Omental fat pad (tissue), 4 donors: Measurements from ENCODE around the gene ZNF212. TPM values are rescaled to one million over a fixed set of nuclear protein-coding genes. Genes with fewer than 3 reads are reported as not detected.

Experiments
- ATAC-seq: fragments of 150-250 bp; one replicate; pipeline ENCODE4 v1.9.1; 2016; ENCODE audit warnings: mild to moderate bottlenecking, moderate library complexity; ENCODE audit not compliant: low FRiP score
- DNase-seq: peaks from one replicate; pipeline ENCODE4 v3.0.0-alpha.2; 2019; ENCODE audit warnings: low spot score
- total RNA-seq, 4 donors: library from RNA; depleted of rRNA; stranded (reverse); fragments of >200 nt; gene quantifications; one replicate each; pipeline ENCODE4 v1.1.0, GENCODE V29; 2016
- TF ChIP-seq, protein P1 (sequence below), 3 donors: fragments of 450-650 bp; IDR thresholded peaks; one replicate each; pipeline ENCODE4 v1.5.1; 2016 to 2017; ENCODE audit warnings: antibody characterized with exemption in 3 of 3, mild to moderate bottlenecking in 3 of 3, moderate library complexity in 2 of 3

Gene ZNF212
- total RNA-seq, 4 donors from 2014 or later = 2.4 to 8.5 (median 5.0) TPM

DNA sequence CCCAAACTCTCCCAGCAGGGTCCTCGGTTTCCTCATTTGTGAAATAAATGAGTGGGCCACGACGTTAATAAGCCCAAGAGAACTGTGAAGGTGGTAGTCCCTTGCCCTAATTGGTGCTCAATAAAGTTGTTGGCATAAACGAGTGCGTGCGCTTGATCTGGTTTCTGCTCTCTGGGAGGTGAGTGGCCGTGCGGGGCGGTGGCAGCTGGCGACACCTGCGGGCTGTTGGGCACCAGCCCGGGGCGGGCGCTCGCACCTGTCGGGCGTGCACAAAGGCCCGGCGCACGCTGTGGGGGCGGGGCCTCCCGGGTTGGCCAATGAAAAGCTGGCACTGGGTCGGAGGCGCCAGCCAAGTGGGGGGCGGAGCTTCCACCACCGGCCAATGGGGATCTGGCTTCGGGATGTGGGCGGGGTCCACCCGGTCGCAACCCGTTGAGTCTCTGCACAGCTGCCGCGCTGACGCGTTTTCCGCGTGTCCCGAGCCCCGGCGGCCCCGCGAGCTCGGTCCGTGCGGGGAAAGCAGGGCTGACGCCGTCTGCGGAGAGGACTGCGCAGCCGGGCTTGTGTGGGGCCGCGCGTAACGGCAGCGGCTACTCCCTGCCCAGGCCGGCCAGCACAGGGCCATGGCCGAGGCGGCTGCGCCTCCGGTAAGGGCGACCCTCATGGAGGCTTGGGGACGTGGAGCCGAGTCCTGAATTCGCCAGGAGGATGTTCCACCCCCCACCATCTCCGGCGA lies 45.6 kb downstream of the ZNF212 start:
- ATAC-seq (peak; percentile 95), DNase-seq (peak; percentile 84)
- TF ChIP-seq, protein P1, sequence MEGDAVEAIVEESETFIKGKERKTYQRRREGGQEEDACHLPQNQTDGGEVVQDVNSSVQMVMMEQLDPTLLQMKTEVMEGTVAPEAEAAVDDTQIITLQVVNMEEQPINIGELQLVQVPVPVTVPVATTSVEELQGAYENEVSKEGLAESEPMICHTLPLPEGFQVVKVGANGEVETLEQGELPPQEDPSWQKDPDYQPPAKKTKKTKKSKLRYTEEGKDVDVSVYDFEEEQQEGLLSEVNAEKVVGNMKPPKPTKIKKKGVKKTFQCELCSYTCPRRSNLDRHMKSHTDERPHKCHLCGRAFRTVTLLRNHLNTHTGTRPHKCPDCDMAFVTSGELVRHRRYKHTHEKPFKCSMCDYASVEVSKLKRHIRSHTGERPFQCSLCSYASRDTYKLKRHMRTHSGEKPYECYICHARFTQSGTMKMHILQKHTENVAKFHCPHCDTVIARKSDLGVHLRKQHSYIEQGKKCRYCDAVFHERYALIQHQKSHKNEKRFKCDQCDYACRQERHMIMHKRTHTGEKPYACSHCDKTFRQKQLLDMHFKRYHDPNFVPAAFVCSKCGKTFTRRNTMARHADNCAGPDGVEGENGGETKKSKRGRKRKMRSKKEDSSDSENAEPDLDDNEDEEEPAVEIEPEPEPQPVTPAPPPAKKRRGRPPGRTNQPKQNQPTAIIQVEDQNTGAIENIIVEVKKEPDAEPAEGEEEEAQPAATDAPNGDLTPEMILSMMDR (IDR thresholded peaks at IDR 0.05) = no peak

DNA sequence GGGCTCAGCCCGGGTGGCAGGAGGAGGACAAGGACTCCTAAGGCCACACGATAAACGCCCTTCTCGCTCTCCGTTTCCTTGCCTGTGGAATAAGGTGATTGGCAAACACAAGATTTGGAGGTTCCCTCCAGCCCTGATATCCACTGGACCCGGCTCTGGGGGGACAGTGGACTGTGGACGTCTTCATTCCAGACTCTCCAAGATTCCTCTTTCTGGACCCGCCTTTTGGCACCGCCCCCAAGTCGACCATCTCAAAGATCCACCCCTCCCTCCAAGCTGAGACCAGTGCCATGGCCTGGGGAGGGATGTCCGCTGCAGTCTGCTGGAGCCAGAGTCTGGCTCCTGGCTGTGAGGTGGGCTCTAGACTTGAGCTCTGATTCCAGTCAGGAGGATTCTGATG lies 46.2 kb downstream of the ZNF212 start:
- DNase-seq (no peak), ATAC-seq (no peak)
- TF ChIP-seq, protein P1 (IDR thresholded peaks at IDR 0.05) = no peak

DNA sequence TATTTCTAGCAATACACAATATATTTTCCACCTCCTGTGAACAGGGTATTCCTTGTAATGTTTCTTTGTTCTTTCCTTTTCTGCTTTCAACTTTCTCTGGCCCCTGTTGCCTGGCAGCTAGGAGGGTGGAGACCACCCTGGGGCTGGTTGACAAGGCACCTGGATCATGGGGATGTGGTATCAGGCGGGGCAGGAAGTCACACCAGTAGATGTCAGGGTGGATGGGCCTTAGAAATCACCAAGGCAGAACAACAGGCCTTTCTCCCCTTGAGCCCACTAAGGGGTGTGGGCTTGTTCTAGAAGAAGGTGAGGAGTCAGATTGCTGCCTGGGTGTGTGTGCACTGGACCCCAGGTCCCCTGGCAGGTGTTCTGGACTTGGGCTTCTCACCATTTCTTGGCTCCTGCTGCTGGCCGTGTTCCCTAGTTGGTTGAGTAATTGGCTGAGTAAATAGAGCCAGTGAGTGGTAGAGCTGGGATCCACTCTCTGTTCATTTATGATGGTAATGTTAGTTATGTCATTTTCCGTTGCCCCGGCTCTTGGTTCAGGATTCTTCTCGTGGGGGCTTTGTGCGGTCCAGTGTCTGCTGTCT lies 47.5 kb downstream of the ZNF212 start:
- DNase-seq (no peak), ATAC-seq (no peak)
- TF ChIP-seq, protein P1 (IDR thresholded peaks at IDR 0.05) = no peak

DNA sequence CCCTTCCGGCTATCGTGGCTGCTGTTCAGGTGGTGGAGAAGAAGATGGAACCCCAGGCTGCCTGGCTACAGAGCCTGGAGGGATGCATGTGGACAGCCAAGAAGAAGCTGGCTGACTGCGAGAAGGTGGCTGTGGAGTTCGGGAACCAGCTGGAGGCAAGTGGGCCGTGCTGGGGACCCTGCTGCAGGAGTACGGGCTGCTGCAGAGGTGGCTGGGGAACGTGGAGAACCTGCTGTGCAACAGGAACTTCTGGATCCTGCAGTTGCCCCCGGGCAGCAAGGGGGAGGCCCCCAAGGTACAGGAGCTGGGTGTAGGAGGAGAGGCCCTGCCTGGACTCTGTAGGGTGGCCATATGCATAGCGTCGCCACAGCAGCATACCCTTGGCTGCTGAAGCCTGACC lies 48.2 kb downstream of the ZNF212 start:
- ATAC-seq (no peak), DNase-seq (no peak)
- TF ChIP-seq, protein P1 (IDR thresholded peaks at IDR 0.05) = no peak

DNA sequence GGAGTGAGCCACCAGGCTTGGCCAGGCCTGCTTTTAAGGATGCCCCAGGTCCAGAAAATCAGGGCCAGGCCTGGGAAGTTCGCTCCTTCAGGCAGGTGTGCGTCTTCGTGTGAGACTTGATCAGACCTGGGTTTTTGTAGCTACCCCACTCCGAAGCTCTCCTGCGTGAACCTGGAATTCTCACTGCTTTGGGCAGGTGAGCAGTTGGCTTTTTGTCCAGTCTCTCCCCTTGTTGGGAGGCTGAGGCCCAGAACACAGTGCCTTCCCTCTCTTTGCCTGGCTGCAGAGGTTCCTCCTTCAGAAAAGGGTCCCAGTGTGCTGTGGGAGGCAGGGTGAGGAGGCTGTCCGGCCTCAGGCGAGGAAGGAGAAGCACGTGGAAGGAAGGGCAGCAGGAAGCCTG lies 49.8 kb downstream of the ZNF212 start:
- TF ChIP-seq, protein P1 (IDR thresholded peaks at IDR 0.05) = no peak
- ATAC-seq (no peak), DNase-seq (no peak)

DNA sequence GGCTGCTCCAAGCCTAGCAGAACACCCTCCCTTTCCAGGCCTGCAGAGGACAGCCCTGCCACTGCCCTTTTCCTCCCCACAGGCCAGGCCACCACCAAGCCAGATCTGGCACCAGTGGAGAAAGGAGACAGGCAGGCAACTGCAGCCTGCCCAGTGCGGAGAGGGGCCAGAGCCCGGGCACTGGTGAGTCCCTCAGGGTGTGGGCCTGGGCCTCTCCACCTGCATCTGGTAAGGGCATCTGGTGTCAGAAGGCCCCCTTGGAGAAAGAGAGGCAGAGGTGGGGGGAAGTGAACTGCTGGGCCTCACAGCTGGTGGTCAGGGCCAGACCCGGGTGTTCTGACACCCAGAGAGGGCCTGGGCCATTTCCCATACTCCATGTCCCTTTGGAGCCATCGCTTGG lies 50.4 kb downstream of the ZNF212 start:
- ATAC-seq = no peak
- no peak for DNase-seq
- TF ChIP-seq, protein P1 (IDR thresholded peaks at IDR 0.05) = no peak
